Measurements from ENCODE around the gene NPL.

The NPL gene

DNA sequence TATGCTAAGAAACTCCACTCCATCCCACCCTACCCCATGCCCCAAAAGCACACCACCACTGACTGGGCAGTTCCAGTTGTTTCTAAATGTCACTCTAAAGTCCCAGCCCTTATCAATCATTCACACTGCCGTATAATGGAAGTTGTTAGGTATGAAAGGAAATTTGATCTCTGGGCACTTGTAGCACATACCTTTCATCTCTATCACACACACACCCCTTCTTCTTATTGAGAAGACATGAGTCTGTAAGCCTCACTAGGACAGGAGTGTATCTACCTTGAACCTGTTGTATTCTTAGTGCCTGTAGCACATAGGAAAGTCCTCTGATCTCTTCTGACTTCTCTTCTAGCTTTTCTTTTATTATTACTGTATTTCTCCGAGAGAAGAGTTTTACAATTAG is 27.3 kb downstream of the NPL start:
- DNase-seq (ENCODE audit: low spot score), result no peak

DNA sequence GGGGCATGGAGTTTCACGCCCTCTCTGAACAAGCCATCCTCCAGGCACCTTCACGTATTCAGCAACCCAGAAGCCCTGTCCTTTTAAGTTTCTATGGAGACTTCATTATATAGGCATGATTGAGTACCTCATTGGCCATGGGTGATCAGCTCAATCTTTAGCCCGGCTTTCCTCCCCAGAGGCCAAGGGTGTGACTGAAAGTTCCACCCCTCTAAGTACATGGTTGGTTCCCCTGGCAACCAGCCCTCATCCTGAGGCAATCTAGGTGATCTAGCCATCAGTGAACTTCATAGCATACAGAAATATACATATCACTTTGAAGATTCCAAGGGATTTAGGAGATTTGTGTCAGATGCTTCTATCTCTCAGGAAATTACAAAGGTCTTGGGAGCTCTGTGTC is 28.2 kb downstream of the NPL start:
- no peak for DNase-seq (ENCODE audit: low spot score)

DNA sequence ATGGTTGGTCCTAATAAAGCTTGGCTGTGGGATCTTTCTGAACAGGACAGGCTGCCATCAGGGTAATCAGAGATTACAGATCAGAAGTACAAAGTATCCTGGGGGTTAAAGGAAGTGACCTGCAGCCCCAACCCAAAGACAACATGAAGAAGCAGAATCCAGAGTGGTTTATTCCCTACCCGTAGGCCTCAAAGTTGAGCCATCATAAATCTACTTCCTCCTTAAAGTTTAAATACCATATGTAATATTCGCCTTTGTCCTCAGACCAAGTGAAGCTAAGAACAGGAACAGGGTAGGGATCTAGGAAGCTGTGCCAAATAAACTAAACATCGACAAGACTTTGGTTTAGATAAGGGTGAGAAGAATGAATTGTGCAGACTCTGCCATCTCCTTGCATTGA is 33.6 kb downstream of the NPL start:
- no peak for DNase-seq (ENCODE audit: low spot score)

DNA sequence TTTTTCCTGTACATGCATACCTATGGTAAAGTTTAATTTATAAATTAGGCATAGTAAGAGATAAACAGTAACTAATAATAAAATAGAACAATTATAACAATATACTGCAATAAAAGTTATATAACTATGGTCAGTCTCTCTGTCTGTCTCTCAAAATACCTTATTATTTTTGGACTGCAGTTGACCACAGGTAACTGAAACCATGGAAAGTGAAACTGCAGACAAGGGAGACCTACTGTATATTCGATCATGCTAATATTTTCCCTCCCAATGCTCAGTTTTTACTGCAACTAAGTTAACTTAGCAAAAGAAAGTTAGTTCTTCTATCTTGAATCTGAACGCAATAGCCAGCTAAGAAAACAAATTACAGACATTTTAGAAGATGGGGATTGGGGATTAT is 37.3 kb downstream of the NPL start:
- DNase-seq (ENCODE audit: low spot score), result no peak

- no peak for DNase-seq (ENCODE audit: low spot score)
Observed at GRCh38 chr1:182829285-182829932, 39.8 kb downstream of the NPL start.

DNA sequence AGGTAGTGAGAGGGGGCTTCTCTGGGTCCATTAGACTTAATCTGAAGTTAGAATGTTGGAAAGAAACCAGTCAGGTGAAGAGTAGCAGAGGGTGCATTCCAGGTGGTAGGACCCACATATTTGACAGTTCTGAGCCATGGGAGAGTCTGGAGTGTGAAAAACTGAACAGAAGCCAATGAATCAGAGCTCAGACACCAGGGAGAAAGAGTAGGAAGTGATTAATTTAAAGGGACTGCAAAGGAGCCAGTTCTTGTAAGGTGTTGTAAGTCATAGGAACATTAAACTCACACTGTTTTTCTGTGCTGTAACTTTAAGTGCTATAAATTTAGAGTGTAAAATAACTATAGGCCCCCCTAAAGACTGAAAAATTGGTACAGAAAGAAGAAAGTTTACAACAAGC is 43.7 kb downstream of the NPL start:
- no peak for DNase-seq (ENCODE audit: low spot score)

GRCh38 chr1:182834326-182834725 is 44.8 kb downstream of the NPL start:
- DNase-seq (ENCODE audit: low spot score), result no peak

GRCh38 chr1:182835806-182836205 is 46.2 kb downstream of the NPL start:
- DNase-seq (ENCODE audit: low spot score), result no peak

DNA sequence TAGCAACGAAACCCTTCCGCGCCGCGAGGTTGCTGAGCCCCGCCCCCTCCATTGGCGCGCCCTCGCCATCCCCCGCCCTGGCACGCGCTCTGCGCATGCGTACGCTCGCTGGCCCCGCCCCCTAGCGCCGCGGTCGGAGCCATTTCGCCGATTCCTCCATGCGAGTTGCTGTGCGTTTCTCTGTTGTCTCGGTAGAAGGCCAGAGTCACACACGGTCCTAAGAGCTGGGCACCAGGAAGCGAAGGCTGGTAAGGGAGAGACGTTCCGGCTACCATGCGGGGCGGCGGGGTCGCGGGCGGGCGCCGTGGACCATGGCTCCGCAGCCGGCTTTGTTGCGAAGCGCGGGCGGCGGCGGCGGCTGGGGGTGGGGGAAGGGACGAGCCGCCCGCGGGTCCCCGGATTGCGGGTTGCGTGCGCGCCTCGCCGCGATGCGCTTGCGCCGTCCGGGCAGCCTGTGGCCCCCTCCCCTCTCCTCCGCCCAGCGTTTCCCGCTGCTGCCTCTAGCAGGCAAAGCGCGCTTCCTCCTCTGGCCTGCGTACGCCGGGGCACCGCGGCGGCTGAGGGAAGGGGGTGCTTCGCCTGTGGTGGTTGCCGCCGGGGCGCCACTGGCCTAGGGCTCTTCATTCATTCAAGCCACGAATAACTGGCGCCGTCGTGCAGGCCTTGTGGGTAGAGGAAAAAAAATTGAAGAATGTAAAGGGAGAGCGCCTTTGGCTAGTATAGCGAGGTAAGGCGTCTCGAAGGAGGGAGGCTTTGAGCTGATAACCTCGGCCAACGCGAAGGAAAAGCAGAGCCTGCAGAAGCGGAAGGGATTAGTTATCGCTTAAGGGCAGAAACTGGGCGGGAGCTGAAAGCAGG is 49.9 kb downstream of the NPL start, which contains the start of gene DHX9:
TSS of gene DHX9 (plus strand) at position 139 of the 858 bp plus-strand sequence. CDS start 3,220 bp downstream, outside the sequence.
- DNase-seq (ENCODE audit: low spot score), result peak; percentile 81

DNA sequence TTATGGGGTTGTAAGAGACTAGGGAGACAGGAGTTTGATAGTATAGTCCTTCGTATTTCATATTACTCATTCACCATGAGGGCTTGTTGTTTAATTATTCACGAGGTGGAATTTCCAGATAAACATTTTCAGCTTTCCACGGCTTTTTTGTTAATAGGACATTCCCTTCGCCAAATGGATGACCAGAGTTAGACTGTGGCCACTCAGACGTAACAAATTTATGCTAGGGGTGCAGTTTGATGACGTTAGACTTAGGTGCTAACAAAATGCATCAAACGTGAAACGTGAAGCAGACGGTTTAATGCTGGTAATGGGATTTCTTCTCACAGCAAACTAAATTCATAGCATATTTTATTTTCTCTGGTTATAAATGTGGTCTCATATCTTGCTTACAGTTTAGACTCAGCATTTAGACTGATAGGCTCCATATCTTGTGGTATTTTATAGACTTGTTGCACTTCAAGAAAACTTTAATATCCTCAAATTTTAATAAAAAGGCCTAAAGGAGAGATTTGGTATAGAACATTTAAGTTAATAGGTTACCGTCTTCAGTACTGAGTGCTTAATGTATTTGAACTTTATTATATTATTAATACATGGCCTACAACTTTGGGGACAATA is 51.9 kb downstream of the NPL start:
- DNase-seq (ENCODE audit: low spot score), result no peak

- DNase-seq (ENCODE audit: low spot score), result no peak
Observed at GRCh38 chr1:182842265-182842664, 52.7 kb downstream of the NPL start.

DNA sequence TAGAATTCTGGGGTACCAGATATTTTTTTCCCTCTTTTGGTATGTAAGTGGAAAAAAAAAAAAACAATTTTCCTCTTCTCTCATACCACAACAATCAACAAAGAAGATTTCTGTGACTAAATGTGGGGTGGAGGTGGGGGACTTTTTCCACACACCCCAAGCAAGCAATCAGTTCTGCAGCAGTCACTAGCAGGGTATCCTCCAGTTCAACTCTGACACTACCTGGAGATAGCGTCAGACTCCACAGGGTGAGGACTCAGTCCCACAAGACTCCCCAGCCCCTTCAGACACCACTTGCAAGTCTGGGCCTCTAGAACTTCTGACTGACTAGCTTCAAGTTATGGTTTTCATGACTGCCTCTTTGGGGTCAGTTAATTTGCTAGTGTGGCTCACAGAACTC is 55.8 kb downstream of the NPL start:
- no peak for DNase-seq (ENCODE audit: low spot score)

- no peak for DNase-seq (ENCODE audit: low spot score)
Observed at GRCh38 chr1:182845894-182846293, 56.3 kb downstream of the NPL start.

- no peak for DNase-seq (ENCODE audit: low spot score)
Observed at GRCh38 chr1:182847105-182847504, 57.5 kb downstream of the NPL start.

GRCh38 chr1:182848736-182849135 is 59.2 kb downstream of the NPL start:
- no peak for DNase-seq (ENCODE audit: low spot score)

DNA sequence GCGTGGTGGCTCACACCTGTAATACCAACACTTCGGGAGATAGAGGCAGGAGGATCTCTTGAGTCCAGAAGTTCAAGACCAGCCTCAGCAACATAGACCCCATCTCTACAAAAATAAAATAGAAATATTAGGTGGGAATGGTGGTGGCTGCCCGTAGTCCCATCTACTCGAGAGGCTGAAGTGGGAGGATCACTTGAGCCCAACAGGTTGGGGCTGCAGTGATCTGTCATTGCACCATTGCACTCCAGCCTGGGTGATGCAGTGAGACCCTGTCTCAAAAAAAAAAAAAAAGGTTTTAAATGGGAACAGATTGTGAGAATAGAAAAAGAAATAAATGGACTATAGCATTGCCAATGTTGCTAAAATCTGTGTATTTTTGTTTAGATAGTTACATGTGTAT is 60.7 kb downstream of the NPL start:
- no peak for DNase-seq (ENCODE audit: low spot score)

- no peak for DNase-seq (ENCODE audit: low spot score)
Observed at GRCh38 chr1:182851825-182852224, 62.3 kb downstream of the NPL start.

DNA sequence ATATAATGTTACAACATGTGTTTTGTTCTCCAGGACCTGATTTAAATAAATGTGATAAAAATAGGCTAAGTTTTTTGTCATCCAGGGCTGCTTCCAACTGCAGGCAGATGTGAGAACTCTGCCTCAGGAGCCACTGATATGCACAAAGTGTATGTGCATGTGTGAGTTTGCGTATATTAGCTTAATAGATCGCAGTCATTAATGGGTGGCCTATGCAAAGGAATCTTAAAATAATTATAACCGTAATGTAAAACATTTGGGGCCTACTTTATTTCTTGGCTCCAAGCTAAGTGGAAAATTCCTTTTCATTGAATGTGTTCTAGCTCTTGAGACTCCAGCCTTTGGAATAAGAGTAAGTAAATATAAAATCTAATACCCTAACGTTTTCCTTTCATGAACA is 66.3 kb downstream of the NPL start:
- DNase-seq (ENCODE audit: low spot score), result no peak

DNA sequence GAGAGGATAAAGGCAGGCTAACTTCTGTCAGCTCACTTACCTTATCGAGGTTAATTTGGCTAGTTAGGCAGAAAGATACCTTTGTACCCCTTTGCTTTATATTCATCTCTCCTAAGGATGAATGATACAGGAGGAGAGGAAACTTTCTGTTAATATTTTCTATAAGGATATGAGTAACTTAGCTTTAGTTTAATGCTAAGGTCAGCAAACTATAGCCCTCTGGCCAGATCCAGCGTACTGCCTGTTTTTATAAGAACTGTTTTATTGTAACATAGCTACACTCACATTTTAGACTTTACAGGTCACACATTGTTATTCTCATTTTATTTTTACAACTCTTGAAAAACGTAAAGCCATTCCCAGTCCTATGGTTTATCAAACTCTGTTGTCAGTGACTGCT is 67.6 kb downstream of the NPL start:
- DNase-seq (ENCODE audit: low spot score), result no peak

DNA sequence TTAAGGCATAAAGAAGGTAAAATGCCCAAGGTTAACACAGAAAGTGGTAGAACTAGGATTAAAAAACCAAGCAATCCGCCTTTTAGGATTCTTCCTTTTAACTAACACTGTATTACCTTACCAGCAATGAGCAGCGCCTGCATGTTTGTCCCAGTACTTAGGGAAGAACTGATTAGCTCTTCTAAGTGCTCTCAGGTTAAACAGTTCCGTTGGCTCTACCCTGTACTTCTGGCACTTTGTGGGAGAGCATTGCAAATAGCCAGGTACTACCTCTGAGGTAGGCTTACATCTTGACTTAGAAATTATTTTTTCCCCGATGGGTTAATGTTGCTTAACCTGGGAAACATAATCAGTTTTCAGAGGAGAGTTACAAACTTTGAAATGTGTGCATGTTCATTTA is 71.1 kb downstream of the NPL start:
- no peak for DNase-seq (ENCODE audit: low spot score)

DNA sequence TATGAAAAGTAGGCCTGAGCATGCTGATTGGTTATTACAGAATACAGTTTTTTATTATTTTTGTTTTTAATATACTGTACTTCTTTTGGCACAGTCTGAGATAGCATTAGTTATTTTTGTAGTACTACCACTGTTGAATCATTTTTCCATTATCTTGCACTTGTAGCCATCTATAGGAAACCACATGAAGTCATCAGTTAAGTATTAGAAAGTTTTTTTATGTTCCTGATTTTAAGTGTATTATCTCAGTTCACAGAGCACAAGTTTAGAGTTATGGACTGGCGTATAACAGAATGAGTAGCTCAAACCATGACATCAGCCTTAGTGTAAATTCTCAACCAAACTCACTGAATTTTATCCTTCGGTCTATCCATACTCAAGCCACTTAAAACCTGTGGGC is 72.4 kb downstream of the NPL start:
- no peak for DNase-seq (ENCODE audit: low spot score)

DNA sequence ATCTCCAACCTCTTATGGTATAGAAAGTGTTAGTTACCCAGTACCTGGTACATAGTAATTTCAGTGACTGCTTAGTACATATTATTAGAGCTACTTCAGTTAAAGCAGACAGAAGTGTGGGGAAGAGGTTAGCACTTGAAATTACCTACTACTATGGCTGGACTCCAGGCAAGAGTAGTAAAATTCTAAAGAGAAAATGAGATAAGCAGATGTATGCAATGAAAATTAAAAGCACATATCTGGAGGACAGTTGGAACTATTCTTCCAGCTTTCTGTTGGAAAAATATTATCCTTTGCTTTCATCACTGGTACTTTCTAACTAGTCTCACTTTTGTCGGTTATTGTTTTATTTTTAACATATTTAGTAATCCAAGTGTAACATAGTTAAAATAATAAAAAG is 73.3 kb downstream of the NPL start:
- no peak for DNase-seq (ENCODE audit: low spot score)

GRCh38 chr1:182863940-182864339 is 74.4 kb downstream of the NPL start:
- no peak for DNase-seq (ENCODE audit: low spot score)

All from HuH-7.5 (cell line).